Lung microvascular endothelial cell (primary cell): Measurements from ENCODE around the gene CABLES1. TPM values are rescaled to one million over a fixed set of nuclear protein-coding genes. Genes with fewer than 3 reads are reported as not detected.
"Not testable (repeated sequence)": the region's sequence is repeated elsewhere in the genome, so short reads cannot be mapped to it uniquely, and the experiment has no call there.

ENCODE experiments used
- DNase-seq, 2 donors: peaks; one replicate each; pipeline versions ENCODE4 v3.0.0 to v3.0.0-alpha.2; 2010; ENCODE audit warnings: low read depth in 2 of 2
- total RNA-seq: library from RNA; depleted of rRNA; stranded (reverse); fragments of >200 nt; gene quantifications from 2 replicates; pipeline ENCODE4 v1.2.1, GENCODE V29; 2014

CABLES1 gene
- total RNA-seq, 1 donor from 2014 or later = 74.8 TPM

GRCh38 chr18:23263551-23264235 is 128.4 kb downstream of the CABLES1 start:
- no peak for DNase-seq

GRCh38 chr18:23265682-23266399 is 130.6 kb downstream of the CABLES1 start:
- no peak for DNase-seq

GRCh38 chr18:23266717-23267446 is 131.6 kb downstream of the CABLES1 start:
- DNase-seq = no peak

- no peak for DNase-seq
Measured at GRCh38 chr18:23267447-23267776, 132.1 kb downstream of the CABLES1 start.

GRCh38 chr18:23268641-23269040 is 133.4 kb downstream of the CABLES1 start:
- peak in 1 of 2 donors; percentile 16 for DNase-seq

GRCh38 chr18:23269068-23269467 is 133.8 kb downstream of the CABLES1 start:
- not testable (repeated sequence) for DNase-seq

- no peak for DNase-seq
Measured at GRCh38 chr18:23269928-23270327, 134.6 kb downstream of the CABLES1 start.

- peak; percentile 35 to 56 for DNase-seq
Measured at GRCh38 chr18:23270986-23271680, 135.8 kb downstream of the CABLES1 start.

GRCh38 chr18:23272498-23273232 is 137.4 kb downstream of the CABLES1 start:
- DNase-seq = no peak

GRCh38 chr18:23273443-23273966 is 138.2 kb downstream of the CABLES1 start:
- DNase-seq = no peak

GRCh38 chr18:23274638-23275482 is 139.6 kb downstream of the CABLES1 start:
- DNase-seq = no peak

- DNase-seq = no peak
Measured at GRCh38 chr18:23276451-23276850, 141.2 kb downstream of the CABLES1 start.

- DNase-seq = no peak
Measured at GRCh38 chr18:23277399-23277798, 142.1 kb downstream of the CABLES1 start.

GRCh38 chr18:23279931-23280330 is 144.6 kb downstream of the CABLES1 start:
- DNase-seq = peak; percentile 73 to 89

GRCh38 chr18:23280844-23281243 is 145.6 kb downstream of the CABLES1 start:
- no peak for DNase-seq

- DNase-seq = peak; percentile 35 to 79
Measured at GRCh38 chr18:23281626-23282436, 146.5 kb downstream of the CABLES1 start.

- DNase-seq = no peak
Measured at GRCh38 chr18:23282437-23282781, 147.1 kb downstream of the CABLES1 start.

GRCh38 chr18:23283916-23284430 is 148.7 kb downstream of the CABLES1 start:
- peak in 1 of 2 donors; percentile 40 for DNase-seq

- no peak for DNase-seq
Measured at GRCh38 chr18:23284629-23285028, 149.3 kb downstream of the CABLES1 start.
